Hematopoietic multipotent progenitor cell treated with erythropoietin and hydrocortisone succinate and interleukin-3 and kit ligand, for 8 days (in vitro differentiated cells): ENCODE measurements around the gene GHDC.
"Not testable (repeated sequence)": the region's sequence is repeated elsewhere in the genome, so short reads cannot be mapped to it uniquely, and the experiment has no call there.

Experiments
- DNase-seq: peaks from one replicate; pipeline ENCODE4 v3.0.0-alpha.2; 2015

The GHDC gene

GRCh38 chr17:42142371-42142896 lies 51.9 kb downstream of the GHDC start:
- no peak for DNase-seq

- no peak for DNase-seq
Observed at GRCh38 chr17:42141382-42141781, 52.9 kb downstream of the GHDC start.

- not testable (repeated sequence) for DNase-seq
Observed at GRCh38 chr17:42140690-42141089, 53.6 kb downstream of the GHDC start.
